PFSK-1 (cell line): Measurements from ENCODE around the gene CTNNA3.

Experiments used
- POLR2AphosphoS5 ChIP-seq: IDR thresholded peaks from 2 replicates; pipeline ENCODE4 v1.6.1; 2012; ENCODE audit warnings: low read depth, mild to moderate bottlenecking, control low read depth, low read length, moderate library complexity
- REST ChIP-seq, 2 experiments: IDR thresholded peaks; 2 replicates each; pipeline versions ENCODE4 v1.6.1 to v1.8.0; 2011 to 2012; ENCODE audit warnings: low read depth in 2 of 2, low read length in 2 of 2, control low read depth in 1 of 2, inconsistent platforms in 1 of 2, mild to moderate bottlenecking in 1 of 2, moderate library complexity in 1 of 2; ENCODE audit not compliant: insufficient read depth in 1 of 2
- TAF1 ChIP-seq: IDR thresholded peaks from 2 replicates; pipeline ENCODE4 v1.6.1; 2012; ENCODE audit warnings: low read length, control low read depth, borderline replicate concordance; ENCODE audit not compliant: insufficient read depth

- TF ChIP-seq POLR2AphosphoS5 (no peak), TAF1 (no peak), REST (IDR thresholded peaks at IDR 0.05; ENCODE audit: insufficient read depth in 1 of 2, low read depth in 2 of 2, low read length in 2 of 2) (no peak)
These were observed 918.3 kb downstream of the CTNNA3 start for GRCh38 chr10:66777665-66778064.
